ENCODE measurements around the gene PLCD4. TPM values are rescaled to one million over a fixed set of nuclear protein-coding genes. Genes with fewer than 3 reads are reported as not detected.

The PLCD4 gene
- polyA plus RNA-seq, 2 of the 4 experiments (the other 2 are of a cell fraction): 1.2 to 2.8 TPM

- ATAC-seq (peak; percentile 23 to 43; a peak in 4 of 6 replicates), DNase-seq (ENCODE audit: low read depth in 1 of 2, low spot score in 1 of 2) (no peak), FAIRE-seq (no peak)
- 70% methylated on average over 6 of the region's 6 CpGs for WGBS (ENCODE audit: missing lambda C conversion rate)
- TF ChIP-seq RCOR1 (IDR thresholded peaks at IDR 0.05; ENCODE audit: low read depth, low read length) (no peak), CHD4 (IDR thresholded peaks at IDR 0.05; ENCODE audit: borderline replicate concordance) (no peak), EP300 (IDR thresholded peaks at IDR 0.05) (no peak), HOXB5 (CRISPR knock-in tag; IDR thresholded peaks at IDR 0.05) (no peak), KDM5A (IDR thresholded peaks at IDR 0.05) (no peak), FOSB (CRISPR knock-in tag; IDR thresholded peaks at IDR 0.05) (no peak), CBX8 (IDR thresholded peaks at IDR 0.05) (no peak), CEBPB (IDR thresholded peaks at IDR 0.05) (no peak), KDM1A (IDR thresholded peaks at IDR 0.05; ENCODE audit: low read depth) (no peak), PBX3 (IDR thresholded peaks at IDR 0.05) (no peak), RNF2 (IDR thresholded peaks at IDR 0.05; ENCODE audit: borderline replicate concordance, low read depth) (no peak), EHMT2 (IDR thresholded peaks at IDR 0.05; ENCODE audit: low read depth) (no peak), REST (IDR thresholded peaks at IDR 0.05) (no peak), PHF8 (IDR thresholded peaks at IDR 0.05; ENCODE audit: borderline replicate concordance, low read depth) (no peak)
- TF ChIP-seq, protein P1, sequence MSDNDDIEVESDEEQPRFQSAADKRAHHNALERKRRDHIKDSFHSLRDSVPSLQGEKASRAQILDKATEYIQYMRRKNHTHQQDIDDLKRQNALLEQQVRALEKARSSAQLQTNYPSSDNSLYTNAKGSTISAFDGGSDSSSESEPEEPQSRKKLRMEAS (IDR thresholded peaks at IDR 0.05): no peak
- TF ChIP-seq, protein P2, sequence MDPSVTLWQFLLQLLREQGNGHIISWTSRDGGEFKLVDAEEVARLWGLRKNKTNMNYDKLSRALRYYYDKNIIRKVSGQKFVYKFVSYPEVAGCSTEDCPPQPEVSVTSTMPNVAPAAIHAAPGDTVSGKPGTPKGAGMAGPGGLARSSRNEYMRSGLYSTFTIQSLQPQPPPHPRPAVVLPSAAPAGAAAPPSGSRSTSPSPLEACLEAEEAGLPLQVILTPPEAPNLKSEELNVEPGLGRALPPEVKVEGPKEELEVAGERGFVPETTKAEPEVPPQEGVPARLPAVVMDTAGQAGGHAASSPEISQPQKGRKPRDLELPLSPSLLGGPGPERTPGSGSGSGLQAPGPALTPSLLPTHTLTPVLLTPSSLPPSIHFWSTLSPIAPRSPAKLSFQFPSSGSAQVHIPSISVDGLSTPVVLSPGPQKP (IDR thresholded peaks at IDR 0.05; ENCODE audit: low read depth, low read length): no peak
- POLR2A ChIA-PET: no interaction called here
- H3K4me2 ChIP-seq: no peak overlapping the region
- H3K4me3 ChIP-seq: no peak overlapping the region
- H3K9me3 ChIP-seq: no peaks in the 10 kb centered on the region
- no peaks in the 10 kb centered on the region for H3K4me1 ChIP-seq
- CTCF ChIA-PET: interaction anchor here (1.2 kb wide), 1 partner anchor 43 kb away, joined by 3 read pairs; no protein-coding TSS in a partner anchor
- no peak overlapping the region for H3K27ac ChIP-seq
Observed at GRCh38 chr2:218615868-218616315, 8.2 kb downstream of the PLCD4 start.

DNA sequence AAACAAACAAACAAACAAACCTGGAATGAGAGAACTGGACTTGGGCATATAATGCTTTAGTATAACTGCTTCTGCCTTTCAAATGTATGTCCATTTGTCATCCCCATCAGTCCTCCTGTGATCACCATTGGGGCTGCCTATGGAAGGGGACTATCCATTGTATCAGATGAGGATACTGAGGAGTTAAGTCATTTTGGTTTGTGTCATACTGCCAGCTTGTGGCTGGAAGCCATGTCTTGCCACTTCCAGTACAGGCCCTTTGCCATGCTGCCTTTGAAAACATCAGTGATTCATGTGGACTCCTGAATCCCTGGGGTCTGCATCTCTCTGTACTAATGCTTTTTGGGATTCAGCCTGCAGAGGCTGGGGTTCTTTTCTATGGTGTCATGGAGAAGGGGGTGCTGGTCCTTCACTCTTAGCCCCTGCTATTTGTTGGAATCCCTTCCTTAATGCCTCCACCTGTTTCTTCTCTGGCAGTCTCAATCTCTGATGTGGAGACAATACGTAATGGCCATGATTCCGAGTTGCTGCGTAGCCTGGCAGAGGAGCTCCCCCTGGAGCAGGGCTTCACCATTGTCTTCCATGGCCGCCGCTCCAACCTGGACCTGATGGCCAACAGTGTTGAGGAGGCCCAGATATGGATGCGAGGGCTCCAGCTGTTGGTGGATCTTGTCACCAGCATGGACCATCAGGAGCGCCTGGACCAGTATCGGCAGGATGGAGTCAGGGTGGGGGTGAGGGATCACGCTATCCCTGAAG lies 10.6 kb downstream of the PLCD4 start:
- no peak overlapping the region for H3K4me3 ChIP-seq
- H3K4me1 ChIP-seq: no peaks in the 10 kb centered on the region
- peak in 1 of 2 experiments; percentile 67; a peak in 3 of 6 replicates for ATAC-seq
- peak in 1 of 2 experiments; percentile 40; a peak in 2 of 5 replicates for TF ChIP-seq RAD21 (conservative IDR thresholded peaks at IDR 0.05 in 1 of 2, IDR thresholded peaks at IDR 0.05 in 1 of 2)
- no peak for TF ChIP-seq NFE2L2 (conservative IDR thresholded peaks at IDR 0.05; ENCODE audit: low read length)
- TF ChIP-seq CHD2 (IDR thresholded peaks at IDR 0.05; ENCODE audit: low read length, partially characterized antibody): no peak
- TF ChIP-seq FOSB (CRISPR knock-in tag; IDR thresholded peaks at IDR 0.05): no peak
- no peak for TF ChIP-seq MAZ (IDR thresholded peaks at IDR 0.05; ENCODE audit: borderline replicate concordance, low read depth, low read length)
- TF ChIP-seq KDM1A (IDR thresholded peaks at IDR 0.05; ENCODE audit: low read depth): no peak
- TF ChIP-seq SREBF2 (IDR thresholded peaks at IDR 0.05): no peak
- WGBS (ENCODE audit: missing lambda C conversion rate): 87% methylated on average over 6 of the region's 9 CpGs
- ChIA-PET POLR2A (no interaction called here), CTCF (interaction anchor here (0.7 to 2.1 kb wide), 4 partner anchors 10 to 297 kb away, joined by 3 to 5 read pairs (median 4); partner anchors contain the start of gene PLCD4)
- H3K27ac ChIP-seq: no peak overlapping the region
- H3K4me2 ChIP-seq: no peak overlapping the region
- no peak for DNase-seq (ENCODE audit: low read depth in 1 of 2, low spot score in 1 of 2)
- H3K9me3 ChIP-seq: no peaks in the 10 kb centered on the region
- FAIRE-seq: no peak

All from A549 (cell line).